HG02588 (cell line): ENCODE measurements around the gene SLC25A21.
"Not testable (repeated sequence)": the region's sequence is repeated elsewhere in the genome, so short reads cannot be mapped to it uniquely, and the experiment has no call there.

Source experiments
- ATAC-seq: cut with Tn5 transposase; IDR thresholded peaks from one replicate; pipeline ENCODE4 v1.9.1; 2021; ENCODE audit warnings: mild to moderate bottlenecking, moderate library complexity; ENCODE audit not compliant: unreplicated experiment

The SLC25A21 gene

GRCh38 chr14:36900846-36901245, 271.6 kb downstream of the SLC25A21 start:
- ATAC-seq: no peak

DNA sequence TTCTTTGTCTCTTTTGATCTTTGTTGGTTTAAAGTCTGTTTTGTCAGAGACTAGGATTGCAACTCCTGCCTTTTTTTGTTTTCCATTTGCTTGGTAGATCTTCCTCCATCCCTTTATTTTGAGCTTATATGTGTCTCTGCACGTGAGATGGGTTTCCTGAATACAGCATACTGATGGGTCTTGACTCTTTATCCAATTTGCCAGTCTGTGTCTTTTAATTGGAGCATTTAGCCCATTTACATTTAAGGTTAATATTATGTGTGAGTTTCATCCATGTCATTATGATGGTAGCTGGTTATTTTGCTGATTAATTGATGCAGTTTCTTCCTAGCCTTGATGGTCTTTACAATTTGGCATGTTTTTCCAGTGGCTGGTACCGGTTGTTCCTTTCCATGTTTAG, 276.1 kb downstream of the SLC25A21 start:
- not testable (repeated sequence) for ATAC-seq

- no peak for ATAC-seq
Measured at GRCh38 chr14:36884049-36884448, 288.4 kb downstream of the SLC25A21 start.

GRCh38 chr14:36880276-36880675, 292.1 kb downstream of the SLC25A21 start:
- ATAC-seq: no peak

DNA sequence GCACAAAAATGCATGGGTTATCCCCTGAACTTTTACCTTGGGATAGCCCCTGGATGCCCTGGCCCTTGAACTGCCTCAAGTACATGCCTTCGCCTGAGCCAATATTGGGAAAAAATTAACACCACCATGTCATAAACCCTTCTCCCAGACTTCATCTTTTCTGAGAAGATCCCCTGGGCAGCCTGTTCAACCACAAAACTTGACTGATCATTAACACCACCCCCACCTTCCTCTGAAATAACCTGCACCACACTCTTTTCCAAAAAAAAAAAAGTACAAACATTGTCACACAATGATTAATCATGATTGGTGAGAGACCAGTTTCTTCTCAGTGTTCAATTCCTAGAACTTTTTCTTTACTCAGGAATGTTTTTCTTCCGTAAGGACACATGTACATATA, 292.8 kb downstream of the SLC25A21 start:
- ATAC-seq: no peak

DNA sequence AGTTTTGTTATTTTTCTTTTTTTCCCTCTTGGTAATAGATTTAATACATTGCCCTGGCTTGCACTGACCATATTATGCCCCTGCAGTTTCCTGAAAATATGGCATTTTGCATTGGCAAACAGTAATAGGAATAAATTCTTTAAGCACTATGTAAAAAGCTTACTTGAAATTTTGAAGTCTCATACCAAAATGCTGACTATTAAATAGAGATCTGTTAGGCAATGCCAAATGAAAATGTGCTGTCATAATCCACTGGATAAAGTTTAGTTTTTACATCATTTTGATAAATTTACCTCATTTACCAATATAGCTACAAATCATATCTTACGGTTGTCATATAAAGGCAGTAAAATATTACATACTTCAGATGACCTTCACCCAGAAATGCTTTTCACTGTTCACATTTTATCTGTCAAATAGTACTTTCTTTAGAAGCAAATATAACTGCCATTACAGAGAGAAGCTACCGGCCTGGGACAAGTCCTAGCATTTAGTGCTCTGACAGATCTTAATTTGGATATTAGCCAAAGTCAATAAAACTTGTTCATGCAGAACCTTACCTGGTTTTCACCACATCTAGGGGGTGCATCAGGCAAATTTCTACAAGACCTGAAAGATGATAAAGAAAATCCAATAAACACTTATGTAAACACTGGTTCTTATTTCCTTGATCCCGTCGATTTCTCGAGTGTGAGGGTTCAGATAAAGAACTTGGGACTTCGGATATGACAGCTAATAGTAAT, 297.8 kb downstream of the SLC25A21 start:
- no peak for ATAC-seq

DNA sequence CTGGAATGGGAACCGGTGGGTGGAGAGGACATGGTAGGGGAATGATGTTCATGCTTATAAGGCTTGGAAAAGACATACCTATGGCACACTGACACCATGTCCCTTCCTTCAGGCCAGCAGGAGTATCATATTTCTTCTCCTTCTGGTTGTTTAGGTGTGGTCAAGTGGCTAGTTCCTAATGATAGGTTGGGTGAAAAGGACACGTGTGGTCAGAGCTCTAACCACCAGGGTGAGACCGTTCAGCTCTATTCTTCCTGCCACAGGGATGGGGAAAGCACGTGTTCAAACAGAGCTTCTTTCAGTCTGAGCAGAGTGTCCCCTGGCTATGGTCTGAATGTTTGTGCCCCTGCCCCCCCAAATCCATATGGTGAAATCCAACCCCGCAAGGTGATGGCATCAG, 301.6 kb downstream of the SLC25A21 start:
- ATAC-seq: no peak

- no peak for ATAC-seq
Measured at GRCh38 chr14:36869125-36869524, 303.3 kb downstream of the SLC25A21 start.

DNA sequence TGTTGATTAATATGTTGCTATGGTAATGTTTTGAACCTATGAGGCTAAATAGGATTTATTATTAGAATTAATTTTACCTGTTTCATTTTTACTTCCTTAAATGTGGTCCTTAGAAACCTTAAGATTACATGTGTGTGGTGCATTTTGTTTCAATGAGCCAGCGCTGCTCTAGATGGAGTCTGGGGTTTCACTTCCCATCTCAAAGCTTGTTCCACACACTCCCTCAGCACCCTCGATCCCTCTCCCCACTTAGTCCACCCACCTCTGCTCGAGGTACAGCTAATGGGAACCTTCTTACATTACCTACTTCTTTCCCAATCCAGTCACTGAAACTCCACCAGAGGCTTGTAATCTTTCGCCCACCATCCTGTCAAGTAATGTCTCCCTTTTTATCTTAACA, 305.5 kb downstream of the SLC25A21 start:
- peak; percentile 85 for ATAC-seq

DNA sequence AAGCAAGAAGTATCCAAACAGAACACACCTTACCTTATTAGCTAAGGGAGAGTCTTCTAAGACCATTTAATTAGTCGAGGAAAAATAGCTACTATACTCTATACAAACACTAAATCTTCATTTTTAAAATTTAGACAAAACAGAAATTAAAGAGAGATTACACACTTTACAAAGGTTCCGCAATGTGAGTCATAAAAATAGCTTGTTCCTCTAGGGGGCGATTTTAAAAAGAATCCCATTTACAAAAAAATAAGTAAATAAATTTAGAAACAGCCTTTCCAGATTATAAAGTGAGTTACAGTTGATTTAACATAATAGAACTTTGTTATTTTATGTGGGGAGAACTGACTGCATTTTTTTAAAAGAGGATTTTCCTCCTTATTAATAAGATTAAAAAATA, 309.1 kb downstream of the SLC25A21 start:
- ATAC-seq: no peak

- not testable (repeated sequence) for ATAC-seq
Measured at GRCh38 chr14:36862237-36862636, 310.2 kb downstream of the SLC25A21 start.

DNA sequence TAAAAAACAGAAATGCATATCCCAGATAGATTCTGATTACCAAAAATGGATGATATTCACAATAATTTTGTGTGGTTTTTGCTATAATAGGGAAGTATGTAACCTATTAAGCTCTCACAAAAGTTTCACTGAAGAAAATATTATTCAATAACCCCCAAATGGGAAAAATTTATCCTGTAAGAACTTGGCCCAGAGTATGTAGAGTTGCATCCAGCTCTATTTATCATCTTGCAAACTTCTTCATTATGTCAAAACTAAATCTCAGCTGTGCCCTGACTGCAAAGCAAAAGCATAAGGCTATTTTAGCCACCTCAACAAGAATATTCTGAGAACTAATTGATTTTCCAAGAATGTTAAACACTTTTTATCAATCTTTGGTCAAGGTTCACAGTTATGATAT, 311.6 kb downstream of the SLC25A21 start:
- ATAC-seq: no peak

DNA sequence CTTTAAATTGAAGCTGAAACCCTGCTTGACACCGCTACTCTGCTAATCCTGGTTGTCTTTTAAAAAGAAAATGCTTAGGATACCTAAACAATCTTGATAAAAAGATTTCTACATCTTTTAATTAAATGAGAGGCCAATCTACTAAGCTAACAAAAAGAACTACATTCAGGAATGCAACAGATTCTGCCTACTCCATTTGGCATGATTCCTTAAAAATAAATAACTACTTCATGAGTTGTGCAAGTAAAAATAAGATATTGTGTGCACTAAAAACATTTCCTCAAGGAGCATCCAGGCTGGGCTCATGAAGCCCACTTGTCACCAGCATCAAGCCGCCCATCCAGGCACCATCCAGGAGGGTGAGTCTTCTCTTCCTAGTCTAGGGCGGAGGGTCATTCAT, 313.3 kb downstream of the SLC25A21 start:
- no peak for ATAC-seq

GRCh38 chr14:36857842-36858445, 314.5 kb downstream of the SLC25A21 start:
- no peak for ATAC-seq

GRCh38 chr14:36857136-36857535, 315.3 kb downstream of the SLC25A21 start:
- ATAC-seq: no peak

- ATAC-seq: no peak
Measured at GRCh38 chr14:36856095-36856878, 316.1 kb downstream of the SLC25A21 start.

DNA sequence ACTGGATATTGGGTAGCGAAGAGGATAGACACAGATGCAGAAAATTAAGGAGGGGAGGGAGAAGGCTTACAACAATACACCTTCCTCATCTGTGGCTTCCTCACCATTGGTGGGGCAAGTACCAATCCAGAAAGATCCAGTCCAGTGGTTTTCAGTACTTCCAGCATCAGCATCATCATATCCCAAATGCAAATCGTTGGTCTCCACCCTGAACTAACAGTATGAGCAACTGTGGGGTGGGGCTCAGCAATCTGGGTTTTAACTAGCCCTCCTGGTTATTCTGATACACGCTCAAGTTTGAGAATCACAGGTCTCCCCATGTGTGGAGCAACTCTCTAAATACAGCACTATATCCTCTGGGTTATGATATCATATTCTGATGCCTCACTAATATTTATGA, 317.0 kb downstream of the SLC25A21 start:
- ATAC-seq: no peak

GRCh38 chr14:36852981-36853691, 319.3 kb downstream of the SLC25A21 start:
- no peak for ATAC-seq

GRCh38 chr14:36848213-36848612, 324.2 kb downstream of the SLC25A21 start:
- ATAC-seq: no peak

DNA sequence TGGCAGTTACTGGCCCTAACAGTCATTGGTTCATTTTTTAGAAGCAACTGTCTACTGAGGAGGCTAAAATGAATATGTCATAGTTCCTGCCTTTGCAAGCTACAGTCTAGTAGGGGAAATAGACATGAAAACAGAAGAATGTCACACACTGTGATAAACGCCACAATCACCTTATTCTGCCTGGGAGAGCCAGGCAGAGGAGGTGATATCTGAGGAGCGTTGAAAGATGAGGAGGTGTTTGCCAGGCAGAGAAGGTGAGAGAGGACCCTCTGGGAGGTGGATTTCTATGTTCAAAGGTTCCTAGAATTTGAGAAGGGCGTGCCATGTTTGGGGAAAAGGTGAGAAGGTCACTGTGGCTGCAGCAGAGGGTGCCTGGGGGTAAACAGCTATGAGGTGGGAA, 325.0 kb downstream of the SLC25A21 start:
- ATAC-seq: no peak

- ATAC-seq: no peak
Measured at GRCh38 chr14:36845356-36846012, 326.9 kb downstream of the SLC25A21 start.
